CD4-positive, alpha-beta T cell treated with Interleukin-21 for 1 hour (primary cell): ENCODE results near the gene NUDCD2.
"Not testable (repeated sequence)": the region's sequence is repeated elsewhere in the genome, so short reads cannot be mapped to it uniquely, and the experiment has no call there.

Source experiments
- DNase-seq: peaks from one replicate; pipeline ENCODE4 v3.0.0-alpha.2; 2020

Gene NUDCD2

GRCh38 chr5:163463063-163463435, 3.1 kb upstream of the NUDCD2 start:
- DNase-seq = no peak

GRCh38 chr5:163460562-163461171, 765 bp upstream of the NUDCD2 start, which contains the start of gene HMMR:
Gene HMMR, plus strand, starts transcription at chr5:163460632. Its CDS starts 61 bp downstream, at chr5:163460693.
- DNase-seq = no peak

GRCh38 chr5:163459462-163459818, 462 bp downstream of the NUDCD2 start:
- DNase-seq = no peak

GRCh38 chr5:163458778-163459385, 1.0 kb downstream of the NUDCD2 start:
- no peak for DNase-seq

GRCh38 chr5:163456840-163457239, 3.1 kb downstream of the NUDCD2 start:
- DNase-seq = no peak

DNA sequence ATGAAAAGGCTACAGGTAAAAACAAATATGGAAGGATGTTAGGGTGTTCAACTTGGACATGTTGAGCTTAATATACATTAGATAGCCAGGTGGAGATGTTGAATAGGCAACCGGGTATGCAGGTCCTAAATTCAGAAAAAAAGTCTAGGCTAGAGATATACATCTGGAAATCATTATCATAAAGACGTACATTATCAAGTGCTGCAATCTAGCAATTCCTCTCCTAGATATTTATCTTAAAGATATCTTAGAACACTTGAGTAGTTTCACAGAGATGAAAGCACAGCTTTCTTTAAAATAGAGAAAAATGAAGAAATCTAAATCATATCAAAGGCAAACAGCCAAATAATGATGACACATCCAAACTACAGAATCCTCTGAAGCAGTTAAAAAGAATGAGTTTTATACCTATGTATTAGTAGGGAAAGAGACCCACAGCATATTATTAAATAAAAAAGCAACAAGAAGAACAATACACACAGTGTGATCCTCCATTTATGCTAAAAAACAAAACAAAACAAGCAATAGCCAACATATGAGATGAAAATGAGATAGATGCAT, 3.8 kb downstream of the NUDCD2 start:
- no peak for DNase-seq

DNA sequence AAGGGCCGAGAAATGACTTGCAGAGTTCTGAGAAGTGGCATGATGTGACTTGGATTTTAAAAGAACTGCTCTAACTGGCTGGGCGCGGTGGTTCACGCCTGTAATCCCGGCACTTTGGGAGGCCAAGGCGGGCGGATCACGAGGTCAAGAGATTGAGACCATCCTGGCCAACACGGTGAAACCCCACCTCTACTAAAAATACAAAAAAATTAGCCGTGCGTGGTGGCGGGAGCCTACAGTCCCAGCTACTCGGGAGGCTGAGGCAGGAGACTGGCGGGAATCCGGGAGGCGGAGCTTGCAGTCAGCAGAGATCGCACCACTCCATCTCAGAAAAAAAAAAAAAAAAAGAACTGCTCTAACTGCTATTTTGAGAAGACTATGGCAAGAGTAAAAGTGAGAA, 4.5 kb downstream of the NUDCD2 start:
- not testable (repeated sequence) for DNase-seq

DNA sequence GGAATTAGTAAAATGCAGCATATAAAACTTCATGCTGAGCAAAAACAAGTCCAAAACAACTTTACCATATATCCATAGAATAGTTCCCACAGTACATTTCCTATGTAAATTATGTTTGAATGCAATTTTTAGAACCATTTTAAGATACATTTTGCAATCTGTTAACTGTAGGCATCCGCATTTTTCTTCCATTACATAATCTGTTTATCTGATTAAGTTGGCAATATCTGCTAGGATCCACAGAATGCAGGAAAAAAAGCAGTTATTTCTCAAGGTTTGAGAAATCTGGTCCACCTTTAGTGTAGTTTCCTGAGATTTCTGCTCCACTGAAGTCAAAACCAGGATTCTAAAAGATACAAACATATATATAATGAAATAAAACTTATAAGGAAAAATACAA, 6.2 kb downstream of the NUDCD2 start:
- DNase-seq = no peak

GRCh38 chr5:163451489-163451888, 8.4 kb downstream of the NUDCD2 start:
- no peak for DNase-seq

GRCh38 chr5:163448491-163448890, 11.4 kb downstream of the NUDCD2 start:
- DNase-seq = no peak

DNA sequence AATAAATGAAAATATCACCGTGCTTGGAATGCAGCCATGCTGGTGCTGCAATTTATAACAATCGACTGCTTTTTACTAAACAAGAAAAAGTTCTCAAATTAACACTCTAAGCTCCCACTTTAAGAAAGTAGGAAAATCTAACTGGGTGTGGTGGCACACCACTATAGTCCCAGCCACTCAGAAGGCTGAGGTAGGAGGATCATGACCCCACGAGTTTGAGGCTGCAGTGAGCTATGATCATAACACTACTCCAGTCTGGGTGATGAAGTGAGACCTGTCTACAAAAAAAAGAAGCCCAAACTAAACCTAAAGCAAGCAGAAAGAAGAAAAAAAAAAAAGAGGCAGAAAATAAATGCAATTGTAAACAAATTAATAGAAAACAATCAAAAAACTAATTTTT, 12.0 kb downstream of the NUDCD2 start:
- no peak for DNase-seq

- no peak for DNase-seq
These were observed 12.7 kb downstream of the NUDCD2 start for GRCh38 chr5:163447191-163447590.

- no peak for DNase-seq
These were observed 14.6 kb downstream of the NUDCD2 start for GRCh38 chr5:163445345-163445744.

DNA sequence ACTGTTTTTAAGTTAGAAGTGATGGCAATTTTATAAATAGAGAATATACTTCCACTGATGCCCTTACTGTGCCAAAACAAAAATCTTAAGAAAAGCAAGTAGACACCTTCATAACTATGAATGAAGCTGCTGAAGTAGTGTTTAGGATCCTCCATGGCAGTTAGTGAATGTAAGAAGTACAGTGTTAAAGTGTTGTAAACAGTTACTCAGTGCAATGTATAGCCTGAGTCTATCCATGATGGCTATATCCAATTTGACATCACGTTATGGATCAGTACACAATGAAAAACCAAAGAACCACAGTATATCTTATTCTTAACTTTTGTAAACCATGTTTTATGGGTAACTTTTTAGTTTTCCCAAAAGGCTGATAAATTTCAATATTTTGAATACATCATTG, 15.4 kb downstream of the NUDCD2 start:
- DNase-seq = no peak

GRCh38 chr5:163440954-163441353, 18.9 kb downstream of the NUDCD2 start:
- no peak for DNase-seq

DNA sequence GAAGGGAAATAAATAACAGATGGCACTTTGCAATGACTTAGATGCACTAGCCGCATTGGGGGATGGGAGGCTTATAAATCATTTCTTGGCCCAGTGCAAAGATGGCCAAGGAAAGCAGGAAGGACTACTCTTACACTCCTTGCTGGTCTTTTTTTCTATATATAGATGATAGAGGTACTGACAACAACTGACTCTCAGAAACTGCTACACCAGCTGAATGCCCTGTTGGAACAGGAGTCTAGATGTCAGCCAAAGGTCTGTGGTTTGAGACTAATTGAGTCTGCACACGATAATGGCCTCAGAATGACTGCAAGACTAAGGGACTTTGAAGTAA, 20.8 kb downstream of the NUDCD2 start:
- DNase-seq = no peak

DNA sequence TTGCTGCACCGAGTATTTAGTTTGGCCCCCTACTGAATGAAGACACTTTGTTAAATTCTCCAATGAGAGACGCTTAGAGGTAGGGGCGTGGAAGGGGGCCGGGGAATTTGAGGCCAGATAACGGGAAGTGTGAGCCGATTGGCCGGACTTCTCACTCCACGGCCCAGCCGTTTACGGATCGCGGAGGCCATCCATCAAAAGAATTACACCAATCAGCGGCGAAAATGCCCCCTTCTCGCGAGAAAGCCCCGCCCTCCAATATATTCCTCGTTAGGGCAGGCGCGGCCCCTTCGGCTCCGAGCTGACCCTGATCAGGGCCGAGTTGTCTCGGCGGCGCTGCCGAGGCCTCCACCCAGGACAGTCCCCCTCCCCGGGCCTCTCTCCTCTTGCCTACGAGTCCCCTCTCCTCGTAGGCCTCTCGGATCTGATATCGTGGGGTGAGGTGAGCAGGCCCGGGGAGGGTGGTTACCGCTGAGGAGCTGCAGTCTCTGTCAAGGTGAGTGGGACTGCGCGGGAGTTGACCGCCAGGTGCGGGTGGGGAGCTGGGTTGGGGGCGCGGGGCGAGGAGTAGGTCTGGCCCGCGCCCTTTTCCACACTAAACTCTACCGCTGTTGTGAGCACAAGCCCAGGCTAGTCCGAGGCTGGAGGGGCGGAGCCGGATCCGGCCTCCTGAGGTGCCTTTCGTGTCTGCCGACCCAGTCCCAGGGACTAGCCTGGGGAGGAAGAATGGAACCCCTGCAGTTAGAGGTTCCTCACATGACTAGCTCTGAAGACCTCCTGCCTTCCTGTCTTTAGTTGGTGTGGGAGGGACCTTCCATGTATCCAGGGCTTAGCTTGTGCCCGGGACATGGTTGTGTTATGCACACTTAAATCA, 22.4 kb downstream of the NUDCD2 start, which contains the start of gene CCNG1:
Gene CCNG1, plus strand, starts transcription at position 287 of the 874 bp plus-strand sequence. CDS start 1,662 bp downstream, outside the sequence.
- peak; percentile 93 for DNase-seq

DNA sequence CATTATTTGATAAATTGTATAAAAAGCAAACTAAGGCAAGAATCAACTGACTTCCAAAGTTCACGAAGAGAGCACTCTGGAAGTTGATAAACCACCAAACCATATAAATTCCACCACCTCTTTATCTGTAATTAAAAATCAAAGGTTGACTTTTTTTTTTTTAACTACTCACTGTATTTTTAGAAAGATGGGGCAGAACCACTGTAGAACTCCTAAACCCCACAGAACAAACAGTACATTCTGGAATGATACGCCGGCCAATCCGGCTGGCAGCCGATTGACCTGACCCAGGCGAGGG, 22.9 kb downstream of the NUDCD2 start:
- DNase-seq = no peak

DNA sequence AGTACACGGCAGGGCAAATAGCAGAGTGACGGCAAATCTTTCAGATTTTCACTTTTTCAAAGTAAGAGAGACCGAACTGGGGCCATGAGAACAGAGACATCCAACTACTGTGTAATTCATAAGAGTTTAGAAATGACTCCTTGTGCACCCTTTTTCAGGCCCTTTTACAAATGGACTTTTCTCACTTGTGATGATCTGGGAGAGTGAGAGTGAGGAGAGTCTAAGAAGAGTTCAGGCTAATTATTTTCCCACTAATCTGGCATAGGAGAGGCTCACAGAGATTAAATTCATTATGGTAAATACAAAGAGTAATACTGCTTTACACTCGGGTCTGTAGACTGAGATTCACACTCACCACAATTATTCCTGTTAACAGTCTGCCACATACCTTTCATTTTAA, 23.4 kb downstream of the NUDCD2 start:
- DNase-seq = no peak

DNA sequence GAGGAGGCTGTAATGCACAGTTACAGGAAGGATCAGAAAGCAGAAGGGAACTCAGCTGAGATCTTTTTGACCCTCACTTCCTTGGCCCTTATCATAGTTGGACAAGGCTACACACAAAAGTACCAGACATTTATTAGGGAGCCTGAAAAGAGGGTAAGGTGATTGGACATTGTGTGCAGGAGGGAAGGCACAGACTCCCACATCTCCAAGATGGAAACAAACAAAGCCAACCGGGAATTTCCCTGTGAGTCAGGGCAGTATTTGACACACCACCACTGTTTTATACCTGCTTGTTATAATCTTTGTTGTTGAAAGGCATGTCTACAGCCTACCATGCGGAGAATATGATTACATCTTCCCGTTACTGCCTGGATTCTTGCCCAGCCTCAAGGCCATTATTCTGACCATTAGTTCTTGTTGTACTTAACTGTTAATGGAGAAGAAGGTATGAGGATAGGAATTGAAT, 25.5 kb downstream of the NUDCD2 start:
- DNase-seq = no peak

- no peak for DNase-seq
These were observed 26.6 kb downstream of the NUDCD2 start for GRCh38 chr5:163433271-163433670.

GRCh38 chr5:163432544-163432943, 27.4 kb downstream of the NUDCD2 start:
- DNase-seq = no peak

DNA sequence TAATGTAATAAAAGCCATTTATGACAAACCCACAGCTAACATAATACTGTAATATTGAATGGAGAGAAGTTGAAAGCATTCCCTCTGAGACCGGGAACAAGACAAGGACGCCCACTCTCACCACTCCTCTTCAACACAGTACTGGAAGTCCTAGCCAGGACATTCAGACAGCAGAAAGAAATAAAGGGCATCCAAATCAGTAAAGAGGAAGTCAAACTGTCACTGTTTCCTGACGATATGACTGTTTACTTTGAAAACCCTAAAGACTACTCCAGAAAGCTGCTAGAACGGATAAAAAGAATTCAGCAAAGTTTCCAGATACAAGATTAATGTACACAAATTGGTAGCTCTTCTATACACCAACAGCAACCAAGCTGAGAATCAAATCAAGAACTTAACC, 33.8 kb downstream of the NUDCD2 start:
- DNase-seq = not testable (repeated sequence)

DNA sequence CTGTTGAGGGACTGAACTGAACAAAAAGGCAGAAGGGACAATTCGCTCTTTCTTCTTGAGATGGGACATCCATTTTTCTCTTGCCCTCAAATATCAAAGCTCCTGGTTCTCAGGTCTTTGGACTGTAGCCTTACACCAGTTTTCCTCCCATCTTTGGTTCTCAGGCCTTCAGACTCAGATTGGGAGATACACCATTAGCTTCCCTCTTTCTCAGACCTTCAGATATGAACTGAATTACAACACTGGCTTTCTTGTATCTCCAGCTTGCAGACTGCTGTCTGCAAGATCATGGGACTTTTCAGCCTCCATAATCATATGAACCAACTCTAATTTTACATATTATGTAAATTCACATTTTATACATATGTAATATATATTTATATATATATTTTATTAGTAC, 35.1 kb downstream of the NUDCD2 start:
- no peak for DNase-seq
